UCSD-AML1 (cell line): ENCODE measurements around the gene GPHN.
"Not testable (repeated sequence)": the region's sequence is repeated elsewhere in the genome, so short reads cannot be mapped to it uniquely, and the experiment has no call there.

Experiments
- DNase-seq: peaks from one replicate; lab custom pipeline; 2025; ENCODE audit not compliant: unreplicated experiment; lab: John Stamatoyannopoulos, UW

Gene GPHN

GRCh38 chr14:66758031-66758613, 250.2 kb downstream of the GPHN start:
- no peak for DNase-seq

GRCh38 chr14:66772146-66772545, 264.2 kb downstream of the GPHN start:
- no peak for DNase-seq

GRCh38 chr14:66782853-66783252, 274.9 kb downstream of the GPHN start:
- DNase-seq, result no peak

GRCh38 chr14:66790101-66790500, 282.2 kb downstream of the GPHN start:
- DNase-seq, result no peak

- DNase-seq, result no peak
Observed at GRCh38 chr14:66802962-66803361, 295.0 kb downstream of the GPHN start.

GRCh38 chr14:66804141-66804540, 296.2 kb downstream of the GPHN start:
- DNase-seq, result no peak

GRCh38 chr14:66813636-66814035, 305.7 kb downstream of the GPHN start:
- no peak for DNase-seq

- DNase-seq, result no peak
Observed at GRCh38 chr14:66815687-66816086, 307.7 kb downstream of the GPHN start.

GRCh38 chr14:66824251-66824650, 316.3 kb downstream of the GPHN start:
- no peak for DNase-seq

GRCh38 chr14:66827182-66827581, 319.2 kb downstream of the GPHN start:
- DNase-seq, result no peak

GRCh38 chr14:66831173-66831572, 323.2 kb downstream of the GPHN start:
- DNase-seq, result no peak

GRCh38 chr14:66833816-66834215, 325.9 kb downstream of the GPHN start:
- no peak for DNase-seq

- DNase-seq, result not testable (repeated sequence)
Observed at GRCh38 chr14:66837436-66837835, 329.5 kb downstream of the GPHN start.

- no peak for DNase-seq
Observed at GRCh38 chr14:66842911-66843512, 335.1 kb downstream of the GPHN start.

- no peak for DNase-seq
Observed at GRCh38 chr14:66850258-66850888, 342.4 kb downstream of the GPHN start.

- DNase-seq, result no peak
Observed at GRCh38 chr14:66853311-66853710, 345.4 kb downstream of the GPHN start.

- no peak for DNase-seq
Observed at GRCh38 chr14:66857867-66858266, 349.9 kb downstream of the GPHN start.

- no peak for DNase-seq
Observed at GRCh38 chr14:66859063-66859671, 351.2 kb downstream of the GPHN start.

GRCh38 chr14:66881596-66881995, 373.6 kb downstream of the GPHN start:
- no peak for DNase-seq

- no peak for DNase-seq
Observed at GRCh38 chr14:66884149-66884548, 376.2 kb downstream of the GPHN start.

- DNase-seq, result no peak
Observed at GRCh38 chr14:66900719-66901118, 392.8 kb downstream of the GPHN start.

- DNase-seq, result no peak
Observed at GRCh38 chr14:66910311-66910840, 402.4 kb downstream of the GPHN start.
